Breast epithelium (tissue), 3 donors: ENCODE measurements around the gene TIFAB.

ENCODE experiments used
- CTCF ChIP-seq, 3 donors: fragments of 450-650 bp; IDR thresholded peaks; one replicate each; pipeline ENCODE4 v1.5.1; 2016 to 2017; ENCODE audit warnings: antibody characterized with exemption in 3 of 3, mild to moderate bottlenecking in 3 of 3, moderate library complexity in 3 of 3
- POLR2AphosphoS5 ChIP-seq, 3 donors: sonication (generic); formaldehyde crosslinking; IDR thresholded peaks; one replicate each; pipeline ENCODE4 v1.6.1; 2017; ENCODE audit warnings: antibody characterized with exemption in 3 of 3

- TF ChIP-seq POLR2AphosphoS5 (IDR thresholded peaks at IDR 0.05) = no peak
- TF ChIP-seq CTCF (IDR thresholded peaks at IDR 0.05) = no peak
Measured at GRCh38 chr5:135448791-135449507, 3.2 kb downstream of the TIFAB start.
